ENCODE data around the gene DUSP10.

The DUSP10 gene

DNA sequence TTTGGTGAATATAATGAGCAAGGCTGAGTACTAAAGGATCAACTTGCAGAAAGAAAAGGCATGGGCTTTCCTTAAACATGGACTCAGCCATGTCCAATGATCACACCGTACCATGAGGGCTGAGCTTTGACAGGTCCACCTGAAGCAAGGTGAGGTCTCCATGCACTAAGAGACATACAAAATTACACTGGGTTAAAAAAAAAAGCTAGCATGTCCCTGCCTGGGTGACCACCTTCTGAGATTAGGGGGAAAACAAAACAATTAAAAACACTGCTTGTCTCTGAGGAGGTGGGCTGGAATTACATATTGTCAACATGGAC lies 22.7 kb downstream of the DUSP10 start:
- H3K4me3 ChIP-seq (ENCODE audit: low read depth, low read length) = no peak overlapping the region
- TF ChIP-seq, protein P1, sequence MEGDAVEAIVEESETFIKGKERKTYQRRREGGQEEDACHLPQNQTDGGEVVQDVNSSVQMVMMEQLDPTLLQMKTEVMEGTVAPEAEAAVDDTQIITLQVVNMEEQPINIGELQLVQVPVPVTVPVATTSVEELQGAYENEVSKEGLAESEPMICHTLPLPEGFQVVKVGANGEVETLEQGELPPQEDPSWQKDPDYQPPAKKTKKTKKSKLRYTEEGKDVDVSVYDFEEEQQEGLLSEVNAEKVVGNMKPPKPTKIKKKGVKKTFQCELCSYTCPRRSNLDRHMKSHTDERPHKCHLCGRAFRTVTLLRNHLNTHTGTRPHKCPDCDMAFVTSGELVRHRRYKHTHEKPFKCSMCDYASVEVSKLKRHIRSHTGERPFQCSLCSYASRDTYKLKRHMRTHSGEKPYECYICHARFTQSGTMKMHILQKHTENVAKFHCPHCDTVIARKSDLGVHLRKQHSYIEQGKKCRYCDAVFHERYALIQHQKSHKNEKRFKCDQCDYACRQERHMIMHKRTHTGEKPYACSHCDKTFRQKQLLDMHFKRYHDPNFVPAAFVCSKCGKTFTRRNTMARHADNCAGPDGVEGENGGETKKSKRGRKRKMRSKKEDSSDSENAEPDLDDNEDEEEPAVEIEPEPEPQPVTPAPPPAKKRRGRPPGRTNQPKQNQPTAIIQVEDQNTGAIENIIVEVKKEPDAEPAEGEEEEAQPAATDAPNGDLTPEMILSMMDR (IDR thresholded peaks at IDR 0.05; ENCODE audit: low read depth, low read length, missing control alignments) = no peak
- no peaks in the 10 kb centered on the region for H3K27me3 ChIP-seq (replicated peaks)
- no peaks in the 10 kb centered on the region for H3K36me3 ChIP-seq (replicated peaks)
- in situ Hi-C loops (cut with HindIII; ENCODE audit: low pct_ligation_motif_present, low sequenced_read_pairs) = no loop called here
- DNase-seq = no peak
- H3K27ac ChIP-seq = no peak overlapping the region

DNA sequence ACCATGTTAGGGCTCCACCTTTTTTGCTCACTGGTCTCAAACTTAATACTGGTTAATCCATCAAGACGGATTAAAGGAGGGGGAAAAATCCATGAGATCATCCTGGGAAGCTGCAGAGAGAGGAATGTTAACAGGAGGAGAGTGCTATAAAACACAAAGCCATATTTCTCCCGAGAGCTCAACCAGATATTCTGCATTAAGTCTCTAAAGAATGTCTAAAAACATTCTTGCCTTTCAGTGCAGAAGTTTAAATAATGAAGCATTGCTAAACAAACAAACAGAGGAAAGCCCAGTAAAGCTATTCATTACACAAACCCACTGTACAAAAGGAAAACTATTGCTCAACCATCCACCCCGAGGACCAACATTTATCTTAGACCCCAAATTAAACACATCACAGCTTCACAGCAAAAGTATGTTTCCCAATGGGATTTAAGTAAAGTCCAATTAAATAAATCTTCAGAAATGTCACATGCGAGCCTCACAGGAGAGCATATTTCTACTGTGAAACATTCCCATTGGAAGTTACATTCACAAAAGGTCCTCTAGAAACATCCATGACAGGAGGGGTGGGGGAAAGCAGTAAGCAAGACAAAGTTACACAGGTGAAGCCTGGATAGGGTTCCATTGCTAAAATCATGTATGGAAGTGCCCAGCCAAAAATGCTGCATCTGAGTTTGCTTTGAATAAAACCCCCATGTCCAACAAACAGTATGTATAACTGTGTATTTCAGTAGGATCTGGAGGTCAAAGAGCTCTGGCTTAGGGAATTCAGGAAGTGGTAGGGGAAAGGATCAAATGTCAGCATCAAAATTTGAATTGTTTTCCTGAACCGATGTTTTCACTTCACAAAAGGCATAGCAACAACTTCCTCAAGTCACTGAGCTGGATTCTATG lies 23.3 kb downstream of the DUSP10 start:
- no peak overlapping the region for H3K4me3 ChIP-seq (ENCODE audit: low read depth, low read length)
- no peaks in the 10 kb centered on the region for H3K36me3 ChIP-seq (replicated peaks)
- peak overlapping the region; percentile 35 for H3K27ac ChIP-seq
- in situ Hi-C loops (cut with HindIII; ENCODE audit: low pct_ligation_motif_present, low sequenced_read_pairs) = no loop called here
- TF ChIP-seq, protein P1 (IDR thresholded peaks at IDR 0.05; ENCODE audit: low read depth, low read length, missing control alignments) = no peak
- DNase-seq = no peak
- no peaks in the 10 kb centered on the region for H3K27me3 ChIP-seq (replicated peaks)

DNA sequence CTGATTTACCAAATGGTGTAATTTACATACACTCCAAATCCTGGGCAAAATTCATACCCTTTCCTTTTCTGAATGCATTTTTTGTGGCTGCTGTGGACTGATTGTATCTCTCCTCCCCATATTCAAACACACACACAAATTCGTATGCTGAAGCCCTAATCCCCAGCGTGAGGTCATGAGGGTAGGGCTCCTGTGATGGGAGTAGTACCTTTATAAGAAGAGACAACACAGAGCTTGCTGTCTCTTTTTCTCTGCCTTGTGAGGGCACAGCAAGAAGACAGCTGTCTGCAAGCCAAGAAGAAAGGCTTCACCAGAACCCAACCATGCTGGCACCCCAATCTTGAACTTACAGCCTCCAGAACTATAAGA lies 24.4 kb downstream of the DUSP10 start:
- in situ Hi-C loops (cut with HindIII; ENCODE audit: low pct_ligation_motif_present, low sequenced_read_pairs) = no loop called here
- Histone ChIP-seq H3K36me3 (replicated peaks) (no peaks in the 10 kb centered on the region), H3K27me3 (replicated peaks) (no peaks in the 10 kb centered on the region), H3K27ac (no peak overlapping the region), H3K4me3 (ENCODE audit: low read depth, low read length) (no peak overlapping the region)
- TF ChIP-seq, protein P1 (IDR thresholded peaks at IDR 0.05; ENCODE audit: low read depth, low read length, missing control alignments) = no peak
- no peak for DNase-seq

DNA sequence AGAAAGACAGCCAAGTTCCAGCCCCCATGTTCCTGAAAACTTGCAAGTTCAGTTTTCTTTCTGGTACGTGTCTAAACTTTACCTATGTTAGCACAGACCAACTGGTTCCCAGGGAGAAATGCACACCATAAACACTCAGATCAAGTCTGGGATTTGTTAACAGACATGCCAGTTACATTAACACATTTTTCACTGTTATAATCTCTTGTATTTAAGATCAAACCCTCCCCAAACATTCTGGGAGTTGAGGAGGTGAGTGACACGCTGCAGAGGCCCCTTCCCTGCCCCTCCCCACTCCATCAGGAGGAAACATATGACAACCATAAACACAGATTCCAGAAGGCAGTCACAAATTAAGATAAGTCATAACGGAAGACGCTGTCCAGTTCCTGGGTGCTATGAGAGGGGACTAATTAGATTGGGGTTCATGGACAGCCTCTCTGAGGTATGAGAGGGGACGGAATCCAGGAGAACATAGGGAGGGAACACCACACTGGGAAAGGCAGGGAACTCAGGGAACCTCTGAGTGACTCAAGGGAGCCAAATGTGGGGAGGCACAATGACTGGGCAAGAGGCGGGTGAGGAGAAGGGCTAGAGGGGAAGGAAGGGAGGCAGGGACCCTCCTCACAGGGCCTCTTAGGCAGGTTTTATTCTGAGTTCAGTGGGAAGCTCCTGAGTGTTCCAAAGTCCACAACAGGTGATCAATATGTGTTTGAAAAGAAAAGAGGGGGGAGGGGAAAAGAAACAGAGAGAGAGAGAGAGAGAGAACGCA lies 25.0 kb downstream of the DUSP10 start:
- DNase-seq = no peak
- Histone ChIP-seq H3K27ac (no peak overlapping the region), H3K36me3 (replicated peaks) (no peaks in the 10 kb centered on the region), H3K27me3 (replicated peaks) (no peaks in the 10 kb centered on the region), H3K4me3 (ENCODE audit: low read depth, low read length) (no peak overlapping the region)
- TF ChIP-seq, protein P1 (IDR thresholded peaks at IDR 0.05; ENCODE audit: low read depth, low read length, missing control alignments) = no peak
- in situ Hi-C loops (cut with HindIII; ENCODE audit: low pct_ligation_motif_present, low sequenced_read_pairs) = no loop called here

DNA sequence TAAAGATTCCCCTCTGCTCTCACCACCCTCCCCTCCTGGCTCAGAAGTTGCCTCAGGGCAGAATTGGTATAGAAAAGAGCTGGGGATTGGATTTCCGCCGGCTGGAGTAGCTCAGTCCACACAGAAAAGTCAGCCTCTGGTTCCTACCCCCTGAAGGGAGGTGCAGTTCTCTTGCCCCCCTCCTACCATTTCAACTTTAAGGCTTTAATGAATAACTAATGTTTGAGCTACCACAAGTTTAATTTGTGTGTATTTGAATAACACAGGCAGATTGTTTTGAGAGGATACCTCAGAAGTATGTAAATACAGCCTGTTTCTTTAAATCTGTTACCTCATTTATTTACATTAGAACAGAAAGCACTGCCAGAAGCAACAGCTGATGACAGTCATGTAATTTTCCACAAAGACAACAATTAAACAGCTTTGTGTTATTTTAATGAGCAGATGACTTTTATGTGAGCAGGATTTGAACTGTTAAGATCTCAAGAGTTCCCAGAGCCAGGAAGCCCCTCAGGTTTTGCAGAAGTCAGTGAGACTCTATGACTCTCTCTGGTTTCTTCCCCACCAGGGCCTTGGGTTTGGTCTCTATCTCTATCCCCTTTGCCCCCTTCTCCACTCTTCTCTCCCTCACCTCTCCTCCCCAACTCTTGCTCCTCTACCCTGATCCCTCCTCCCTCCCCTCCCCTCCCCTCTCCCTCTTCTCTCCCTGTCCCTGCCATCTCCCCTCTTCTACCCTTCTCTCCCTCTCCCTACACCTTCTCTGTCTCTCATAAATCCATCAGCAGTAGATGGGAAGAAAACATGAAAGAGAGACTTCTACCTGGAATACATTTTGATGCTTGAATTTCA lies 26.3 kb downstream of the DUSP10 start:
- H3K4me3 ChIP-seq (ENCODE audit: low read depth, low read length) = no peak overlapping the region
- H3K36me3 ChIP-seq (replicated peaks) = no peaks in the 10 kb centered on the region
- no peaks in the 10 kb centered on the region for H3K27me3 ChIP-seq (replicated peaks)
- no peak for DNase-seq
- TF ChIP-seq, protein P1 (IDR thresholded peaks at IDR 0.05; ENCODE audit: low read depth, low read length, missing control alignments) = no peak
- peak overlapping the region; percentile 8 for H3K27ac ChIP-seq
- in situ Hi-C loops (cut with HindIII; ENCODE audit: low pct_ligation_motif_present, low sequenced_read_pairs) = no loop called here
